ENCODE measurements around the gene WASF3.

The WASF3 gene

GRCh38 chr13:26686285-26686684 is 128.8 kb downstream of the WASF3 start:
- no peak for DNase-seq (ENCODE audit: low read depth)

GRCh38 chr13:26688286-26688685 is 130.8 kb downstream of the WASF3 start:
- no peak for DNase-seq (ENCODE audit: low read depth)

- DNase-seq (ENCODE audit: low read depth): no peak
Observed at GRCh38 chr13:26688980-26689379, 131.5 kb downstream of the WASF3 start.

GRCh38 chr13:26693749-26694463 is 136.4 kb downstream of the WASF3 start:
- DNase-seq (ENCODE audit: low read depth): no peak

- no peak for DNase-seq (ENCODE audit: low read depth)
Observed at GRCh38 chr13:26694609-26695359, 137.3 kb downstream of the WASF3 start.

- DNase-seq (ENCODE audit: low read depth): no peak
Observed at GRCh38 chr13:26695360-26695705, 137.8 kb downstream of the WASF3 start.

- DNase-seq (ENCODE audit: low read depth): no peak
Observed at GRCh38 chr13:26695891-26696311, 138.4 kb downstream of the WASF3 start.

GRCh38 chr13:26697069-26697955 is 139.8 kb downstream of the WASF3 start:
- no peak for DNase-seq (ENCODE audit: low read depth)

- DNase-seq (ENCODE audit: low read depth): peak; percentile 86
Observed at GRCh38 chr13:26698392-26699196, 141.1 kb downstream of the WASF3 start.

- no peak for DNase-seq (ENCODE audit: low read depth)
Observed at GRCh38 chr13:26699197-26699490, 141.7 kb downstream of the WASF3 start.

- no peak for DNase-seq (ENCODE audit: low read depth)
Observed at GRCh38 chr13:26705536-26705935, 148.1 kb downstream of the WASF3 start.

GRCh38 chr13:26706381-26706780 is 148.9 kb downstream of the WASF3 start:
- no peak for DNase-seq (ENCODE audit: low read depth)

- peak; percentile 69 for DNase-seq (ENCODE audit: low read depth)
Observed at GRCh38 chr13:26707122-26708006, 149.9 kb downstream of the WASF3 start.

- DNase-seq (ENCODE audit: low read depth): no peak
Observed at GRCh38 chr13:26708007-26708297, 150.5 kb downstream of the WASF3 start.

- DNase-seq (ENCODE audit: low read depth): no peak
Observed at GRCh38 chr13:26709461-26709860, 152.0 kb downstream of the WASF3 start.

GRCh38 chr13:26710166-26710565 is 152.7 kb downstream of the WASF3 start:
- DNase-seq (ENCODE audit: low read depth): no peak

GRCh38 chr13:26711211-26711610 is 153.7 kb downstream of the WASF3 start:
- no peak for DNase-seq (ENCODE audit: low read depth)

GRCh38 chr13:26713341-26713740 is 155.9 kb downstream of the WASF3 start:
- DNase-seq (ENCODE audit: low read depth): no peak

GRCh38 chr13:26716984-26717383 is 159.5 kb downstream of the WASF3 start:
- DNase-seq (ENCODE audit: low read depth): no peak

GRCh38 chr13:26718146-26718545 is 160.7 kb downstream of the WASF3 start:
- DNase-seq (ENCODE audit: low read depth): no peak

GRCh38 chr13:26718872-26719271 is 161.4 kb downstream of the WASF3 start:
- DNase-seq (ENCODE audit: low read depth): no peak
